Psoas muscle (tissue), 8 donors: ENCODE data around the gene NME4. TPM values are rescaled to one million over a fixed set of nuclear protein-coding genes. Genes with fewer than 3 reads are reported as not detected.
A peak's percentile ranks its signal among the peaks of the same experiment; 100 is the strongest.

Experiments
- ATAC-seq, 4 donors: fragments of 200-7000 bp; cut with Tn5 transposase; one replicate each; pipeline ENCODE4 v1.9.1; 2020; ENCODE audit warnings: moderate library complexity in 3 of 4, mild to moderate bottlenecking in 2 of 4
- DNase-seq, 2 donors: peaks; one replicate each; pipeline ENCODE4 v3.0.0-alpha.2; 2020
- H3K27ac ChIP-seq: fragments of 200-600 bp; one replicate; pipeline ENCODE4 v1.8.0; 2022
- H3K27me3 ChIP-seq, 3 donors: fragments of 200-600 bp in 1 of 3; one replicate each; pipeline versions ENCODE4 v1.6.1 to v1.8.0; 2013 to 2022; ENCODE audit warnings: low read length in 2 of 3, mild to moderate bottlenecking in 2 of 3, moderate library complexity in 1 of 3; ENCODE audit not compliant: insufficient read depth in 3 of 3
- H3K36me3 ChIP-seq, 2 donors: fragments of 200-600 bp in 1 of 2; one replicate each; pipeline versions ENCODE4 v1.6.1 to v1.8.0; 2013 to 2022; ENCODE audit warnings: low read depth in 1 of 2, mild to moderate bottlenecking in 1 of 2, moderate library complexity in 1 of 2; ENCODE audit not compliant: insufficient read depth in 1 of 2
- H3K4me1 ChIP-seq: fragments of 200-600 bp; one replicate; pipeline ENCODE4 v1.8.0; 2022
- H3K4me3 ChIP-seq: fragments of 200-600 bp; one replicate; pipeline ENCODE4 v1.8.0; 2022; ENCODE audit warnings: mild to moderate bottlenecking
- H3K9me3 ChIP-seq: fragments of 200-600 bp; one replicate; pipeline ENCODE4 v1.8.0; 2022
- CTCF ChIP-seq: fragments of 200-600 bp; IDR thresholded peaks from one replicate; pipeline ENCODE4 v1.8.0; 2022; ENCODE audit warnings: antibody characterized with exemption
- WGBS, 3 donors: extraction: QIAGEN DNeasy Blood & Tissue Kit; methylation state at CpG; one replicate each; pipeline versions ENCODE4 v1.1.6 to v1.1.7; 2013; 5-methylcytosine and 5-hydroxymethylcytosine counted together
- intact Hi-C, 2 donors: fragments of 100-400 bp; cut with DNase I; formaldehyde crosslinking; loops; one replicate each; pipeline versions ENCODE4 v1.11.0 to v1.14.2; 2022
- polyA plus RNA-seq, 3 donors: library from polyadenylated mRNA; stranded (reverse); fragments of 200-250 nt; gene quantifications; one replicate each; pipeline ENCODE4 v1.2.3, GENCODE V29; 2013
- total RNA-seq, 4 donors: library from RNA; stranded (reverse); fragmentation: NEBNext Ultra II Directional in 2 of 4; extraction: Animal tissue kit (Norgen Biotek cat#: 25700) in 2 of 4; gene quantifications; one replicate each; pipeline versions ENCODE4 v1.2.1 to v1.2.4, GENCODE V29; 2021 to 2023
- donor health status: healthy with polysubstance abuse.
- donor health status: DM: no; HTN: no; CAD: no; lungs with moderate emphysema.
- donor health status: Bipolar disorder and iron deficiency.
- donor health status: healthy.
- donor health status: DM: yes; HTN: yes; CAD: no.
- donor health status: DM: no; HTN: no; CAD: no.
- donor health status: DM: no; HTN: no; CAD: no.
- donor health status: DM: yes; HTN: yes; CAD: no.

NME4 gene
- total and polyA plus RNA-seq, 7 donors, result 16.0 to 39.7 (median 23.1) TPM

GRCh38 chr16:354971-355461 lies 42.0 kb upstream of the NME4 start:
- Histone ChIP-seq H3K27me3 (no peaks in the 10 kb centered on the region), H3K4me1 (peaks cover 11% of the 10 kb centered on the region), H3K9me3 (no peaks in the 10 kb centered on the region), H3K27ac (no peak overlapping the region), H3K4me3 (no peak overlapping the region), H3K36me3 (peaks cover 0 to 11% of the 10 kb centered on the region in 2 donors)
- ATAC-seq (no peak), DNase-seq (no peak)
- intact Hi-C loops, result loop anchor here (5.0 to 10.0 kb wide), 3 partner anchors 128 to 238 kb away; partner anchors contain the start of gene LUC7L (in 2 of the 2)
- TF ChIP-seq CTCF, result no peak
- WGBS, 3 donors, result 86 to 90% (median 88%) methylated on average over 7 to 10 of the region's 10 CpGs

GRCh38 chr16:356741-357140 lies 40.3 kb upstream of the NME4 start:
- Histone ChIP-seq H3K27me3 (peaks cover 0 to 2% (median 0%) of the 10 kb centered on the region in 3 donors), H3K36me3 (no peaks in the 10 kb centered on the region), H3K4me1 (peaks cover 4% of the 10 kb centered on the region), H3K9me3 (no peaks in the 10 kb centered on the region), H3K4me3 (no peak overlapping the region), H3K27ac (no peak overlapping the region)
- DNase-seq (peak in 1 of 2 donors; percentile 46), ATAC-seq (no peak)
- intact Hi-C loops, result loop anchor here (5.0 to 10.0 kb wide), 3 partner anchors 129 to 239 kb away; partner anchors contain the start of gene LUC7L (in 1 of the 2)
- WGBS, 3 donors, result 30 to 61% (median 52%) methylated on average over 7 to 12 of the region's 12 CpGs
- no peak for TF ChIP-seq CTCF

- DNase-seq (peak in 1 of 2 donors; percentile 7), ATAC-seq (no peak)
- intact Hi-C loops, result loop anchor here (5.0 to 10.0 kb wide), 3 partner anchors 132 to 242 kb away; partner anchors contain the start of gene LUC7L (in 1 of the 2)
- Histone ChIP-seq H3K4me1 (no peaks in the 10 kb centered on the region), H3K27ac (no peak overlapping the region), H3K4me3 (no peak overlapping the region), H3K9me3 (no peaks in the 10 kb centered on the region), H3K27me3 (peaks cover 0 to 8% (median 2%) of the 10 kb centered on the region in 3 donors), H3K36me3 (no peaks in the 10 kb centered on the region)
- WGBS, 3 donors, result 74 to 80% (median 79%) methylated on average over 16 to 19 of the region's 19 CpGs
- no peak for TF ChIP-seq CTCF
These were observed 37.8 kb upstream of the NME4 start for GRCh38 chr16:359067-359763.

GRCh38 chr16:359871-360697 lies 36.9 kb upstream of the NME4 start:
- DNase-seq, result peak in 1 of 2 donors; percentile 12
- WGBS, 3 donors, result 80 to 83% (median 82%) methylated on average over 46 to 47 of the region's 47 CpGs

More at GRCh38 chr16:359871-360697, 36.9 kb upstream of the NME4 start:
- H3K27ac ChIP-seq, result no peak overlapping the region
- no peaks in the 10 kb centered on the region for H3K36me3 ChIP-seq
- peaks cover 0 to 15% (median 2%) of the 10 kb centered on the region in 3 donors for H3K27me3 ChIP-seq
- H3K9me3 ChIP-seq, result no peaks in the 10 kb centered on the region
- intact Hi-C loops, result loop anchor here (5.0 to 10.0 kb wide), 4 partner anchors 133 to 253 kb away; partner anchors contain the start of gene LUC7L (in 1 of the 2)
- no peak overlapping the region for H3K4me3 ChIP-seq
- TF ChIP-seq CTCF, result no peak
- no peaks in the 10 kb centered on the region for H3K4me1 ChIP-seq
- no peak for ATAC-seq
